Fibroblast of skin of right quadriceps (primary cell): ENCODE data around the gene TMEM132A.

Experiments
- DNase-seq: peaks from one replicate; pipeline ENCODE4 v3.0.0-alpha.2; 2013

Gene TMEM132A

GRCh38 chr11:60923800-60924109, 505 bp upstream of the TMEM132A start:
- no peak for DNase-seq

GRCh38 chr11:60924906-60925853, 920 bp downstream of the TMEM132A start:
- DNase-seq = no peak

GRCh38 chr11:60925868-60926267, 1.6 kb downstream of the TMEM132A start:
- peak; percentile 49 for DNase-seq

GRCh38 chr11:60926500-60926899, 2.2 kb downstream of the TMEM132A start:
- no peak for DNase-seq

- no peak for DNase-seq
These were observed 2.9 kb downstream of the TMEM132A start for GRCh38 chr11:60927061-60927592.

- DNase-seq = no peak
These were observed 3.3 kb downstream of the TMEM132A start for GRCh38 chr11:60927600-60927999.

- DNase-seq = no peak
These were observed 4.3 kb downstream of the TMEM132A start for GRCh38 chr11:60928563-60929001.

- no peak for DNase-seq
These were observed 5.5 kb downstream of the TMEM132A start for GRCh38 chr11:60929764-60930163.

GRCh38 chr11:60930394-60930793, 6.1 kb downstream of the TMEM132A start:
- no peak for DNase-seq

GRCh38 chr11:60931917-60932316, 7.7 kb downstream of the TMEM132A start:
- DNase-seq = no peak

- DNase-seq = no peak
These were observed 8.5 kb downstream of the TMEM132A start for GRCh38 chr11:60932605-60933356.

- no peak for DNase-seq
These were observed 9.3 kb downstream of the TMEM132A start for GRCh38 chr11:60933416-60934123.

GRCh38 chr11:60934124-60934789, 10.0 kb downstream of the TMEM132A start:
- DNase-seq = no peak

GRCh38 chr11:60934790-60935605, 10.7 kb downstream of the TMEM132A start:
- no peak for DNase-seq

- no peak for DNase-seq
These were observed 11.6 kb downstream of the TMEM132A start for GRCh38 chr11:60935676-60936442.

GRCh38 chr11:60936467-60937143, 12.3 kb downstream of the TMEM132A start:
- no peak for DNase-seq

GRCh38 chr11:60937144-60937527, 12.9 kb downstream of the TMEM132A start:
- DNase-seq = no peak

GRCh38 chr11:60937811-60938210, 13.6 kb downstream of the TMEM132A start:
- DNase-seq = no peak

- DNase-seq = no peak
These were observed 14.2 kb downstream of the TMEM132A start for GRCh38 chr11:60938500-60938899.

- DNase-seq = no peak
These were observed 15.0 kb downstream of the TMEM132A start for GRCh38 chr11:60939301-60939700.
